Activated naive CD8-positive, alpha-beta T cell treated with anti-CD3 and anti-CD28 coated beads, Interleukin-2, amount 10 ng/mL, durations not matched to agents 7 days and 5 days (primary cell): ENCODE measurements around the gene FTSJ3. TPM values are rescaled to one million over a fixed set of nuclear protein-coding genes. Genes with fewer than 3 reads are reported as not detected.
"Not testable (repeated sequence)": the region's sequence is repeated elsewhere in the genome, so short reads cannot be mapped to it uniquely, and the experiment has no call there.

ENCODE experiments used
- ATAC-seq: fragments of 150-1000 bp; cut with Tn5 transposase; one replicate; pipeline ENCODE4 v1.10.0; 2021; ENCODE audit warnings: low read depth, moderate library complexity
- POLR2A ChIA-PET: fragments of 350-600 bp; sonication (Branson Sonifier 250); formaldehyde crosslinking; loops from one replicate; lab custom pipeline; 2021; ENCODE audit warnings: antibody characterized with exemption; lab: Charles Lee
- DNase-seq: peaks from one replicate; pipeline ENCODE4 v3.0.0; 2021
- H3K27ac Mint-ChIP-seq: one replicate; pipeline ENCODE4 v1.8.0; 2022; ENCODE audit warnings: mild to moderate bottlenecking, mixed read lengths
- H3K27me3 Mint-ChIP-seq: one replicate; pipeline ENCODE4 v1.8.0; 2022; ENCODE audit warnings: mild to moderate bottlenecking, moderate library complexity, mixed read lengths
- H3K36me3 Mint-ChIP-seq: one replicate; pipeline ENCODE4 v1.8.0; 2021; ENCODE audit warnings: mild to moderate bottlenecking, mixed read lengths
- H3K4me1 Mint-ChIP-seq: one replicate; pipeline ENCODE4 v1.8.0; 2021; ENCODE audit warnings: mixed read lengths
- H3K4me3 Mint-ChIP-seq: one replicate; pipeline ENCODE4 v1.8.0; 2022; ENCODE audit warnings: mild to moderate bottlenecking, moderate library complexity, mixed read lengths
- H3K9me3 Mint-ChIP-seq: one replicate; pipeline ENCODE4 v1.8.0; 2021; ENCODE audit warnings: mixed read lengths
- total RNA-seq, 2 experiments: library from RNA; stranded (reverse); gene quantifications; one replicate each; pipeline ENCODE4 v1.2.3, GENCODE V29; 2021

Gene FTSJ3
- total RNA-seq, 2 experiments from 2014 or later: 56.7 to 58.6 TPM

DNA sequence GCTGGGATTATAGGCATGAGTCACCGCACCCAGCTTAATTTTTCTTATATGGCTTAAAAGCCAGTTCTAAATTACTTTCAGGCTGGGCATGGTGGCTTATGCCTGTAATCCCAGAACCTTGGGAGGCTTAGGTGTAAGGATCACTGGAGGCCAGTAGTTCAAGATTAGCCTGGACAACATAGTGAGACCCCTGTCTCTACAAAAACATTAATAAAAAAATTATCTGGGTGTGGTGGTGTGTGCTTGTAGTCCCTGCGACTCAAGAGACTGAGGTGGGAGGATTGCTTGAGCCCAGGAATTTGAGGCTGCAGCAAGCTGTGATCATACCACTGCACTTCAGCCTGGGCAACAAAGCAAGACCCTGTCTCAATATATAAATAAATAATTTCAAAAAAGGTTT, 25.8 kb upstream of the FTSJ3 start:
- POLR2A ChIA-PET: no interaction called here
- ATAC-seq (no peak), DNase-seq (no peak)
- Mint-ChIP-seq H3K9me3 (peaks cover under 1% of the 10 kb centered on the region), H3K4me1 (peaks cover 11% of the 10 kb centered on the region), H3K4me3 (no peak overlapping the region), H3K27ac (no peak overlapping the region), H3K27me3 (peaks cover 37% of the 10 kb centered on the region), H3K36me3 (no peaks in the 10 kb centered on the region)

DNA sequence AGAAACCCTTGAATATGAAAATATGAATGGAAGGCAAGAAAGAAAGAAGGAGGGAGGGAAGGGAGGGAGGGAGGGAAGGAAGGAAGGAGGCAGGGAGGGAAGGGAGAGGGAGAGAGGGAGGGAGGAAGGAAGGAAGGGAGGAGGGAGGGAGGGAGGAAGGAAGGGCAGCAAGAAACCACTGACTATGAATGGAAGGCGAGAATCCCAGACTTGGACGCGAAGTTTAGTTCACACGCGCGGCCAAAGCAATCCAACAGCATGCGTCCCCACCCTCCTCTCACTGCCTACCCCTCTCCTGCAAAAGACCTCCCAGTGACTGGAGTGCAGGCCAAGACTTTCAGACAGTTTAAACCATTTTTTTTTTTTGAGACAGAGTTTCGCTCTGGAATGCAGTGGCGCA, 22.9 kb upstream of the FTSJ3 start:
- DNase-seq (no peak), ATAC-seq (no peak)
- POLR2A ChIA-PET: no interaction called here

DNA sequence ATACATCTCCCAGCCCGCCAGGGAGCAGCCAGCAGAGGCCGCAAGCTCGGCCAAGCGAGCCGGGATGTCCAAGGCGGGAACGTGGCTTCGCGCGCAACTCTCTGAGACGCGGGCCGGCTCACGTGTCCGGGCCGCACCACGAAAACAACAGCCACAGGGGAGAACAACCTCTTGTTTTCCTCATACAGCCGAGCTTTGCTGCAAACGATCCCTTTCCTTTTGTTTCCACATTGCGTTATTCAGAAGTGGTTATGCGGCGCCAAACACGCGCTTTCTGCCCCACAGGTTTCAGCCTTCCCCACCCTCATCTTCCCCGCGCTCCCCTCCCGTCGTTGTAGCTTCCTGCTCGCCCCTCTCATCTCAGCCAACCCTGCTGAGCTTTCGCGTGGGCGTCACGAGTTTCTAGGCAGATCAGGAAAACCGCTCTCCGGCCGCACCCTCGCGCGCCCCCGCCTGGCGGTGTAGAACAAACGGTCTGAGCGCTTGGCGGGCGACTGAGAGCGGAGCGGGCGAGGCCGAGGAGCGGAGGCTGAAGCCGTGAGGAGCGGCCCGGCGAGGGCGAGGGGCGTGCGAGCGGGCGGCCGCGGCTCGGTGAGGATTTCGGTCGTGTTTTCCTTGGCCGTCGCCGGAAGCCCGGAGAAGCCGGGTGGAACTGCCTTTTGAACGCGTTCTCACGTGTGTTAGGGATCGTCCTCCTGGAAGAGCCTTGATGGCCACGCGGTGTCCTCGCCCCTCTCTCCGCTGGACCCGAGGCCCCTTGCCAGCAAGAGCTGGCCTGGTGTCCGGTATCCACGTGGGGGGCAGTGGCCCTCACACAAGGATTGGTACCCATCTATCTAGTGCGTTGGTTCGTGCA, 21.6 kb upstream of the FTSJ3 start:
- peaks cover 5% of the 10 kb centered on the region for H3K9me3 Mint-ChIP-seq
- peak overlapping the region; percentile 97 for H3K27ac Mint-ChIP-seq
- POLR2A ChIA-PET: interaction anchor here (0.7 to 1.6 kb wide), 9 partner anchors 8 to 171 kb away, joined by 3 to 8 read pairs (median 3); partner anchors contain the start of genes ICAM2, LIMD2 and PSMC5
- peak; percentile 97 for DNase-seq
- peaks cover 23% of the 10 kb centered on the region for H3K4me1 Mint-ChIP-seq
- peaks cover 25% of the 10 kb centered on the region for H3K27me3 Mint-ChIP-seq
- ATAC-seq: peak; percentile 93
- peak overlapping the region; percentile 79 for H3K4me3 Mint-ChIP-seq
- H3K36me3 Mint-ChIP-seq: no peaks in the 10 kb centered on the region

More for the DNA sequence above, 22.9 kb upstream of the FTSJ3 start:
- peaks cover 18% of the 10 kb centered on the region for H3K4me1 Mint-ChIP-seq
- peaks cover 5% of the 10 kb centered on the region for H3K9me3 Mint-ChIP-seq
- no peaks in the 10 kb centered on the region for H3K36me3 Mint-ChIP-seq
- H3K27ac Mint-ChIP-seq: no peak overlapping the region
- H3K27me3 Mint-ChIP-seq: peaks cover 29% of the 10 kb centered on the region
- H3K4me3 Mint-ChIP-seq: no peak overlapping the region

DNA sequence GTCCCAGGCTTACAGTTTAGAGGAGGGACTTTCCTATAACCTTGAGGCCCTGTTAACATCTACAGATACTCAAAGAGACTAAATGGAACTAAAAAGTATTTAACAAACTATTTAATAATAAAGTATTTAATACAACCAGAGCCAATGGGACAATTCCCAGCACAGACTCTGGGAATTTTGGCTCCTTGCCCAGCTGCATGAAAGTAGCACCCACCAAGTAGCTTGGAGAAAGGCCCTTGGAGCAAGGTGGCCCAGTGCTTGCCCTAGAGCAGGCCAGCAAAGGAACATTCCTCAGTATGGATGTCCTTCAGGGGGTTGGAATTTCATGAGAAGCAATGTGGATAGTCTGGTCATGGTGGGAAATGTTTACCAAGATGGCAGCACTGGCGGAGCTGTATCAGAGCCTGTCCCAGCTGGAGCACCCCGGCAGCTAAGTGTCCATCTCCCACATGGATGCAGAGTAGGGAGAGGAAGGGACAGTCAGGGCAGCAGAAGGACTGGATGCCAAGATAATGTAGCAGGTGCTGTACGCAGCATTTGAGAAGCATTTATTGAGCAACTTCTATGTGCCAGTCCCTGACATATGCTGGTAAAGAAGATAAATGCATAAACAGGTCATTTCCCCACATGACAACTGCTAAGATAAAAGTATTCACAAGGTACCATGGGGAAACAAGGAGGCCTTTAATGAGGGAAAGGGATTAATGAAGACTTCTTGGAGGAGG, 20.2 kb upstream of the FTSJ3 start:
- POLR2A ChIA-PET: interaction anchor here (1.0 to 1.5 kb wide), 4 partner anchors 11 to 153 kb away, joined by 3 to 8 read pairs (median 6); partner anchors contain the start of gene LIMD2
- peak overlapping the region; percentile 37 for H3K4me3 Mint-ChIP-seq
- H3K27ac Mint-ChIP-seq: peak overlapping the region; percentile 97
- H3K4me1 Mint-ChIP-seq: peaks cover 26% of the 10 kb centered on the region
- H3K36me3 Mint-ChIP-seq: no peaks in the 10 kb centered on the region
- no peak for DNase-seq
- ATAC-seq: no peak
- peaks cover 5% of the 10 kb centered on the region for H3K9me3 Mint-ChIP-seq
- peaks cover 23% of the 10 kb centered on the region for H3K27me3 Mint-ChIP-seq

DNA sequence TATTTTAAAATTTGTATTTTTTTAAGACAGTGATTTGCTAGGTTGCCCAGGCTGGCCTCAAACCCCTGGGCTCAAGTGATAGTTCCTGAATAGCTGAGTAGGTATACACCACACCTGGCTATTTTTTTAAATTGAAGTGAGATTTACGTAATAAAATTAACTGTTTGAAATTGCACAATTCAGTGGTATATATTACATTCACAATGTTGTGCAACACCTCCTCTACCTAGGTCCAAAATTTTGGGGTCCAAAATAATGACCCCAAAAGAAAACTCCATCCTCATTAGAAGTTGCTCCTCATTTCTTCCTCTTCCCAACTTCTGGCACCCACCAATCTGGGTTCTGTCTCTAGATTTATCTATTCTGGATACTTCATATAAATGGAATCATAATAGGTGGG, 18.0 kb upstream of the FTSJ3 start:
- Mint-ChIP-seq H3K27me3 (peaks cover 9% of the 10 kb centered on the region), H3K4me1 (peaks cover 35% of the 10 kb centered on the region), H3K9me3 (peaks cover 5% of the 10 kb centered on the region), H3K27ac (no peak overlapping the region), H3K36me3 (no peaks in the 10 kb centered on the region), H3K4me3 (no peak overlapping the region)
- POLR2A ChIA-PET: no interaction called here
- ATAC-seq (no peak), DNase-seq (no peak)

DNA sequence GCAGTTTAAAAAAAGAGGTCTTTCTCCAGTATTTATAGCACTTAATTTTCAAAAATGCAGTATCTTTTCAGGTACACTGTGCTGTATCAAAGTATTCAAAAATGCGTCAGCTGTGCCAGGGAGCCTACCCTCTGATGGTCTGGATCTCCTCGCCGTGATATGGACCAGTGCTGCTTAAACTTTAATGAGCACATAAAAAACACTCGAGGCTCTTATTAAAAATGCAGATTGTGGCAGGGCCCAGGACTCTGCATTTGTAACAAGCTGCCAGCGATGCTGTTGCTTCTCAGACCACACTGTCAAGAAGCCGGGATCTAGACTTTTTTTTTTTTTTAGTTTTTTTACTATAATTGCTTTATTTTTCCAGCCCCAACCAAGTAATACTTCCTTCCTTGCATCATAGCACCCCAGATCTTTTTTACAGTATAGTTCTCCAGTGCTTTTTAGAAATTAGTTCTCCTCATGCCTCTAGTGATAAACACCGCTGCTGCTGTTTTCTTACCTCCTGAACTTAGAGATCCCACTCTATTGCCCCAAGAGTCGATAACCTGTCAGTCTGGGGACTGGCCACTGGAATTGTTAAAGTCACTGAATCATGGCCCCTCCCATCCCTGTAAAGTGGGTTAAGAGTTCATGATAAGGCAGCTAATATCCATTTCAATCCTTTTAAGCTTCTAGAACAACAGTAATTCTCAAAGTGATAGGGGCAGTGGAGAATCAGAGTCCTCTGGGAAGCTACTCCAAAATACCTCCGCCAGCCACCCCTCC, 16.6 kb upstream of the FTSJ3 start:
- DNase-seq (no peak), ATAC-seq (no peak)
- H3K27me3 Mint-ChIP-seq: peaks cover 2% of the 10 kb centered on the region
- POLR2A ChIA-PET: interaction anchor here (0.6 to 6.8 kb wide), 11 partner anchors 14 to 485 kb away, joined by 3 to 83 read pairs (median 5); partner anchors contain the start of genes CCDC47, DDX42, FTSJ3 and ICAM2
- H3K27ac Mint-ChIP-seq: peak overlapping the region; percentile 94
- H3K36me3 Mint-ChIP-seq: no peaks in the 10 kb centered on the region
- H3K9me3 Mint-ChIP-seq: peaks cover 5% of the 10 kb centered on the region
- peaks cover 37% of the 10 kb centered on the region for H3K4me1 Mint-ChIP-seq
- peak overlapping the region; percentile 91 for H3K4me3 Mint-ChIP-seq

DNA sequence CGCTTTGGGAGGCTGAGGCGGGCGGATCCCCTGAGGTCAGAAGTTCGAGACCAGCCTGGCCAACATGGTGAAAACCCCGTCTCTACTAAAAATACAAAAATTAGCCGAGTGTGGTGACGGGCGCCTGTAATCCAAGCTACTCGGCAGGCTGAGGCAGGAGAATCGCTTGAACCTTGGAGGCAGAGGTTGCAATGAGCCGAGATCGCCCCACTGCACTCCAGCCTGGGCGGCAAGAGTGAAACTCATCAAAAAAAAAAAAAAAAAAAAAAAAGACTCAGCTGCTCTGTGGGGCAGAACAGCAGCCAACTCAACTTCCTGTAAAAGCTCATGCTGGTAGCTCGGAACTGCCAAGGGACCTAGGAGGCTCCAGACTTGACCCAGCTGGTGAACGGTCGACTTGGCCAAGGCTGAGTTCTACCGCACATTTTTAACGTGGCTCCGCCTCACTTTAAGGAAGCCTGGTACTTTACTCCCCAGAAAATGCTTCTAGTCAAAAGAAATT, 16.0 kb upstream of the FTSJ3 start:
- not testable (repeated sequence) for H3K9me3 Mint-ChIP-seq, H3K36me3 Mint-ChIP-seq, DNase-seq, H3K27me3 Mint-ChIP-seq
- H3K4me1 Mint-ChIP-seq: peaks cover 33% of the 10 kb centered on the region
- POLR2A ChIA-PET: interaction anchor here (0.6 to 6.8 kb wide), 14 partner anchors 14 to 662 kb away, joined by 3 to 83 read pairs (median 4); partner anchors contain the start of genes CCDC47, DDX42, FTSJ3 and ICAM2
- H3K27ac Mint-ChIP-seq: peak overlapping the region; percentile 94
- H3K4me3 Mint-ChIP-seq: peak overlapping the region; percentile 91
- peak; percentile 15 for ATAC-seq

DNA sequence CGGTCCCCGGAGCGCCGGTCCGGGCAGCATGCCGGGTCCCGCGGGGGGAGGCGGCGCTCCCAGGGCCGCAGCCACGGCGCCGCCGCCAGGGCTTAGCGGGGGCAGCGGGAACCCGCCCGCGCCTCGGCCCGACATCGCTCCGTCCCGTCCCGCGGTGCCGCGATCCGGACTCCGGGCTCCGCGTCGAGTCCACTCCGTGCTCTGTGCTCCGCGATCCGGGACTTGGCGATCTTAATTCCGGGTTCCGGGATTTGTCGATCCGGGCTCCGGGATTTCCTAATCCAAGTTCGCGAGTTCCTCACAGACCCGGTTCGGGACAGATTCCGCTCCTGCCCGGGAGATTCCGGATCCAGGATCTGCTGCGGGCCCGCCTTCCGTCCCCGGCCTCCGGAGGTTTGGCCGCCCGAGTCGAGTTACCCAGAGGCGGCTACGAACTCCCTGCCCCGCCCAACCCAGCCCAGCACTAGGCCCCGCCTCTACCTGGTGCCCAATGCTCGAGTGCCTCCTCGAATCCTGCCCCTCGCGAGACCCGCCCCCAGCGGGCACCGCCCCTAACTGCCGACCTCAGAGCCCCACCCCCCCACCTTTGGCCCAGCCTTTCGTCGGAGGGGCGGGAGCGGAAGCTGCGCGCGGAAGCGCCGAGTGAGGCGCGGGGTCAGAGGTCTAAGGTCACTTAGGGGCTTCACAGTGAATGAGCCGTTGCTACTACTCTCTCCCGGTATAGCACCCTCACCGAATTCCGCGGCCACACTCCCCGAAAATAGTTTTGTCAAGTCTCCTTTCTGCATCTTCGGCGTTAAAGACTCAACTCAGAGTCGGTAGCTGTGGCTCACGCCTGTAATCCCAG, 15.3 kb upstream of the FTSJ3 start, which contains the start of gene SMARCD2:
SMARCD2 (minus strand) TSS at position 146 of the 847 bp plus-strand sequence; CDS start at position 135, 11 bp downstream.
- POLR2A ChIA-PET: interaction anchor here (0.7 to 6.8 kb wide), 13 partner anchors 13 to 662 kb away, joined by 3 to 83 read pairs (median 4); partner anchors contain the start of genes CCDC47, DDX42, FTSJ3 and ICAM2
- H3K4me1 Mint-ChIP-seq: peaks cover 26% of the 10 kb centered on the region

DNA sequence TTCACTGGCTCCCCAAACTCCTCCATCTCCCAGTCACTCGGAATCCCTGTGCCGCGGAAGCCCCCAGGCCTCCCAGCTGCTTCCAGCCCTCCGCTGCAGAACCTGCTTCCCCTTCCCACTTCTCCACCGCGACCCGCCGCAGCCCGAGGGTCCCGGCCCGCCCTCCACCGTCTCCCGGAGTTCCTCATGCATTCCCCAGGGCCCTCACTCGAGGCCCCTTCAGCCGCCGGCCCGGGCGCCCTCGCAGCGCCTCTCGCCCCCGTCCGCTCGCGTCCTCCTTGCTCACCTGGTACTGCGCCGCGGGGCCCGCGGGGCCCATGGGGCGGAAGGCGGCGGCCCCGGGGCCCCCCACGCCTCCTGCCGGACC, 14.7 kb upstream of the FTSJ3 start:
- peaks cover 2% of the 10 kb centered on the region for H3K27me3 Mint-ChIP-seq
- DNase-seq (no peak), ATAC-seq (peak; percentile 38)
- peaks cover 25% of the 10 kb centered on the region for H3K4me1 Mint-ChIP-seq
- peak overlapping the region; percentile 93 for H3K4me3 Mint-ChIP-seq
- H3K27ac Mint-ChIP-seq: peak overlapping the region; percentile 95
- H3K36me3 Mint-ChIP-seq: no peaks in the 10 kb centered on the region
- POLR2A ChIA-PET: interaction anchor here (1.0 to 6.8 kb wide), 8 partner anchors 13 to 230 kb away, joined by 3 to 83 read pairs (median 8); partner anchors contain the start of genes FTSJ3, LIMD2, MAP3K3 and PSMC5
- H3K9me3 Mint-ChIP-seq: no peaks in the 10 kb centered on the region

More for the DNA sequence above, 15.3 kb upstream of the FTSJ3 start, which contains the start of gene SMARCD2:
- peak; percentile 99 for DNase-seq
- Mint-ChIP-seq H3K4me3 (peak within 1 kb of the TSS; percentile 93), H3K27me3 (peaks cover 2% of the 10 kb centered on the region), H3K27ac (peak within 1 kb of the TSS; percentile 95), H3K9me3 (peaks cover 1% of the 10 kb centered on the region), H3K36me3 (no peaks in the 10 kb centered on the region)
- peak; percentile 83 for ATAC-seq

DNA sequence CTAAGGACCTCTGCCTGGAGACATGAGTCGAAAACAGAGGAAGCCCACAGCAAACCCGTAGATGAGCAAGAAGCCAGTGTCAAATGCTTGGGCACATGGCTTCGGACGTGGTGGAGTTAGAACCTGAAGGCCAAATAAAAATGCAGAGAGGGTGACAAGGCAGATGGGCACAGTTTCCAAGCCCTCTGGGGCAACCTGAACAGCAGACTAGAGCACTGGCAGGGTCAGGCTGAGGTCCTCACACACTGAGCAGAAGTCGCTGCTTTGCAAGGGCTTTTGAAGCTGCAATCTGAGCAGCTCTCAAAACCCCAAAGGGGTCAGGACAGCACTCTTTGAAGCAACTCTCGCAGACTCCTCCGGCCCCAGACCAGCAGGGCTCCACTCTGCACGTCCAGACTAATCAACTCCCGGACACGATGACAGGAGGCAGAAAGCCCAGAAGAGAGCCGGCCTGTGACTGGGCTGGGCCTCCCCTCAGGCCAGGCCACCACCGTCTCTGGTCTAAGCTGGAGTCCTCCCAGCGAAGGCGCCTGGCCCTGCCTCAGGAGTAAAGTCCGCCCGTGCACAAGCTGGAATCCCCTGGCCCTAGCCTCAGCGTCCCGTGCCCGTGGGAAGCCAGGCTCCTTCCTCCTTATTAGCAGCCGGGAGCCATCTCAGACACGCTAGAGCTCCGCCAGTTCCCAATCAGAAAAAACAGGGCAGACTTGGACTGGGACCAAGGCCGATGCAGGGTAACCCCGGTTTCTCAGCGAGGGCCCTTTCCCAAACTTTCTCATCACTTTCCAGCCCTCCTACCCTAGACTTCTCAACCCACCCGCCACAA, 14.1 kb upstream of the FTSJ3 start:
- Mint-ChIP-seq H3K4me1 (peaks cover 25% of the 10 kb centered on the region), H3K9me3 (no peaks in the 10 kb centered on the region), H3K4me3 (peak overlapping the region; percentile 93), H3K27me3 (peaks cover 2% of the 10 kb centered on the region), H3K27ac (peak overlapping the region; percentile 95), H3K36me3 (no peaks in the 10 kb centered on the region)
- POLR2A ChIA-PET: interaction anchor here (0.7 to 6.8 kb wide), 11 partner anchors 12 to 229 kb away, joined by 3 to 83 read pairs (median 4); partner anchors contain the start of genes CCDC47, DDX42, FTSJ3 and LIMD2
- DNase-seq (peak; percentile 56), ATAC-seq (no peak)
